ENCODE data around the gene SVIL.
"Not testable (repeated sequence)": the region's sequence is repeated elsewhere in the genome, so short reads cannot be mapped to it uniquely, and the experiment has no call there.

Gene SVIL

GRCh38 chr10:29448756-29449592 lies 185.8 kb downstream of the SVIL start:
- not testable (repeated sequence) for H3K9ac ChIP-seq (ENCODE audit: low read length); H3K36me3 ChIP-seq (ENCODE audit: control insufficient read depth, insufficient read depth, low read length); H3K4me1 ChIP-seq (ENCODE audit: control insufficient read depth, insufficient read depth, low read length)

GRCh38 chr10:29448125-29448524 lies 186.6 kb downstream of the SVIL start:
- Histone ChIP-seq H3K36me3 (ENCODE audit: control insufficient read depth, insufficient read depth, low read length) (no peaks in the 10 kb centered on the region), H3K9me3 (ENCODE audit: control insufficient read depth, insufficient read depth, low read depth, low read length) (peaks cover 5% of the 10 kb centered on the region; the same call in 1 of the 2 replicates), H3K4me1 (ENCODE audit: control insufficient read depth, insufficient read depth, low read length) (peaks cover 6% of the 10 kb centered on the region; the same call in 1 of the 2 replicates), H3K9ac (ENCODE audit: low read length) (no peak overlapping the region), H3K4me3 (ENCODE audit: low read depth, low read length) (no peak overlapping the region), H3K27ac (ENCODE audit: low read depth, low read length) (no peak overlapping the region), H3K27me3 (ENCODE audit: control insufficient read depth, insufficient read depth, low read length) (no peaks in the 10 kb centered on the region)

More at GRCh38 chr10:29448756-29449592, 185.8 kb downstream of the SVIL start:
- H3K27me3 ChIP-seq (ENCODE audit: control insufficient read depth, insufficient read depth, low read length); H3K9me3 ChIP-seq (ENCODE audit: control insufficient read depth, insufficient read depth, low read depth, low read length); H3K4me3 ChIP-seq (ENCODE audit: low read depth, low read length); H3K27ac ChIP-seq (ENCODE audit: low read depth, low read length): not testable (repeated sequence)

GRCh38 chr10:29446327-29446726 lies 188.4 kb downstream of the SVIL start:
- H3K9me3 ChIP-seq (ENCODE audit: control insufficient read depth, insufficient read depth, low read depth, low read length), result peaks cover 5% of the 10 kb centered on the region; the same call in 1 of the 2 replicates
- no peaks in the 10 kb centered on the region for H3K36me3 ChIP-seq (ENCODE audit: control insufficient read depth, insufficient read depth, low read length)
- no peak overlapping the region for H3K9ac ChIP-seq (ENCODE audit: low read length)
- no peak overlapping the region for H3K4me3 ChIP-seq (ENCODE audit: low read depth, low read length)
- no peak overlapping the region for H3K27ac ChIP-seq (ENCODE audit: low read depth, low read length)
- no peaks in the 10 kb centered on the region for H3K27me3 ChIP-seq (ENCODE audit: control insufficient read depth, insufficient read depth, low read length)
- peaks cover 18% of the 10 kb centered on the region for H3K4me1 ChIP-seq (ENCODE audit: control insufficient read depth, insufficient read depth, low read length)

GRCh38 chr10:29443745-29444523 lies 190.8 kb downstream of the SVIL start:
- Histone ChIP-seq H3K4me1 (ENCODE audit: control insufficient read depth, insufficient read depth, low read length) (peaks cover 21% of the 10 kb centered on the region), H3K27ac (ENCODE audit: low read depth, low read length) (0 out of 2 replicates have a peak overlapping the region, but pooled peaks have one; percentile 11)

GRCh38 chr10:29440981-29441380 lies 193.8 kb downstream of the SVIL start:
- Histone ChIP-seq H3K9me3 (ENCODE audit: control insufficient read depth, insufficient read depth, low read depth, low read length) (peaks cover 8% of the 10 kb centered on the region), H3K4me1 (ENCODE audit: control insufficient read depth, insufficient read depth, low read length) (peaks cover 20% of the 10 kb centered on the region), H3K27ac (ENCODE audit: low read depth, low read length) (no peak overlapping the region), H3K27me3 (ENCODE audit: control insufficient read depth, insufficient read depth, low read length) (no peaks in the 10 kb centered on the region), H3K4me3 (ENCODE audit: low read depth, low read length) (no peak overlapping the region), H3K36me3 (ENCODE audit: control insufficient read depth, insufficient read depth, low read length) (no peaks in the 10 kb centered on the region), H3K9ac (ENCODE audit: low read length) (no peak overlapping the region)

More at GRCh38 chr10:29443745-29444523, 190.8 kb downstream of the SVIL start:
- Histone ChIP-seq H3K4me3 (ENCODE audit: low read depth, low read length) (no peak overlapping the region), H3K9ac (ENCODE audit: low read length) (no peak overlapping the region), H3K9me3 (ENCODE audit: control insufficient read depth, insufficient read depth, low read depth, low read length) (peaks cover 5% of the 10 kb centered on the region), H3K36me3 (ENCODE audit: control insufficient read depth, insufficient read depth, low read length) (no peaks in the 10 kb centered on the region), H3K27me3 (ENCODE audit: control insufficient read depth, insufficient read depth, low read length) (no peaks in the 10 kb centered on the region)

- H3K36me3 ChIP-seq (ENCODE audit: control insufficient read depth, insufficient read depth, low read length); H3K9ac ChIP-seq (ENCODE audit: low read length); H3K4me3 ChIP-seq (ENCODE audit: low read depth, low read length); H3K27me3 ChIP-seq (ENCODE audit: control insufficient read depth, insufficient read depth, low read length); H3K9me3 ChIP-seq (ENCODE audit: control insufficient read depth, insufficient read depth, low read depth, low read length): not testable (repeated sequence)
- H3K27ac ChIP-seq (ENCODE audit: low read depth, low read length), result peak overlapping the region; percentile 82; the same call in 1 of the 2 replicates
- peaks cover 20% of the 10 kb centered on the region for H3K4me1 ChIP-seq (ENCODE audit: control insufficient read depth, insufficient read depth, low read length)
These were observed 195.8 kb downstream of the SVIL start for GRCh38 chr10:29439005-29439404.

GRCh38 chr10:29438271-29438670 lies 196.5 kb downstream of the SVIL start:
- peak overlapping the region; percentile 80 for H3K9ac ChIP-seq (ENCODE audit: low read length)
- peak overlapping the region; percentile 49; the same call in 1 of the 2 replicates for H3K4me3 ChIP-seq (ENCODE audit: low read depth, low read length)
- peaks cover 20% of the 10 kb centered on the region for H3K4me1 ChIP-seq (ENCODE audit: control insufficient read depth, insufficient read depth, low read length)
- H3K27me3 ChIP-seq (ENCODE audit: control insufficient read depth, insufficient read depth, low read length), result no peaks in the 10 kb centered on the region
- peaks cover 3% of the 10 kb centered on the region; the same call in 1 of the 2 replicates for H3K9me3 ChIP-seq (ENCODE audit: control insufficient read depth, insufficient read depth, low read depth, low read length)
- peak overlapping the region; percentile 82; the same call in 1 of the 2 replicates for H3K27ac ChIP-seq (ENCODE audit: low read depth, low read length)
- H3K36me3 ChIP-seq (ENCODE audit: control insufficient read depth, insufficient read depth, low read length), result no peaks in the 10 kb centered on the region

GRCh38 chr10:29437871-29438270 lies 196.9 kb downstream of the SVIL start:
- Histone ChIP-seq H3K27ac (ENCODE audit: low read depth, low read length) (peak overlapping the region; percentile 82; the same call in 1 of the 2 replicates), H3K27me3 (ENCODE audit: control insufficient read depth, insufficient read depth, low read length) (no peaks in the 10 kb centered on the region), H3K9ac (ENCODE audit: low read length) (peak overlapping the region; percentile 80), H3K9me3 (ENCODE audit: control insufficient read depth, insufficient read depth, low read depth, low read length) (peaks cover 3% of the 10 kb centered on the region; the same call in 1 of the 2 replicates), H3K4me1 (ENCODE audit: control insufficient read depth, insufficient read depth, low read length) (peaks cover 20% of the 10 kb centered on the region), H3K36me3 (ENCODE audit: control insufficient read depth, insufficient read depth, low read length) (no peaks in the 10 kb centered on the region), H3K4me3 (ENCODE audit: low read depth, low read length) (peak overlapping the region; percentile 49; the same call in 1 of the 2 replicates)

GRCh38 chr10:29435809-29436501 lies 198.8 kb downstream of the SVIL start:
- H3K4me3 ChIP-seq (ENCODE audit: low read depth, low read length), result no peak overlapping the region
- no peaks in the 10 kb centered on the region for H3K27me3 ChIP-seq (ENCODE audit: control insufficient read depth, insufficient read depth, low read length)
- H3K9ac ChIP-seq (ENCODE audit: low read length), result no peak overlapping the region
- peaks cover 5% of the 10 kb centered on the region; the same call in 1 of the 2 replicates for H3K4me1 ChIP-seq (ENCODE audit: control insufficient read depth, insufficient read depth, low read length)
- peaks cover 3% of the 10 kb centered on the region; the same call in 1 of the 2 replicates for H3K9me3 ChIP-seq (ENCODE audit: control insufficient read depth, insufficient read depth, low read depth, low read length)
- no peaks in the 10 kb centered on the region for H3K36me3 ChIP-seq (ENCODE audit: control insufficient read depth, insufficient read depth, low read length)
- peak overlapping the region; percentile 27; the same call in 1 of the 2 replicates for H3K27ac ChIP-seq (ENCODE audit: low read depth, low read length)

GRCh38 chr10:29434111-29434510 lies 200.7 kb downstream of the SVIL start:
- Histone ChIP-seq H3K9ac (ENCODE audit: low read length) (no peak overlapping the region), H3K27ac (ENCODE audit: low read depth, low read length) (no peak overlapping the region), H3K9me3 (ENCODE audit: control insufficient read depth, insufficient read depth, low read depth, low read length) (peaks cover 3% of the 10 kb centered on the region; the same call in 1 of the 2 replicates), H3K36me3 (ENCODE audit: control insufficient read depth, insufficient read depth, low read length) (no peaks in the 10 kb centered on the region), H3K27me3 (ENCODE audit: control insufficient read depth, insufficient read depth, low read length) (no peaks in the 10 kb centered on the region), H3K4me3 (ENCODE audit: low read depth, low read length) (no peak overlapping the region), H3K4me1 (ENCODE audit: control insufficient read depth, insufficient read depth, low read length) (peaks cover 5% of the 10 kb centered on the region; the same call in 1 of the 2 replicates)

All from HUES6 (cell line).